K562 (cell line): ENCODE results near the gene ABCA7. TPM values are rescaled to one million over a fixed set of nuclear protein-coding genes. Genes with fewer than 3 reads are reported as not detected.

Experiments
- ARID1B ChIP-seq: fragments of 450-650 bp; IDR thresholded peaks from 2 replicates; pipeline ENCODE4 v1.6.1; 2016; ENCODE audit warnings: antibody characterized with exemption, mild to moderate bottlenecking, inconsistent platforms
- CBFA2T3 ChIP-seq: fragments of 450-650 bp; IDR thresholded peaks from 2 replicates; pipeline ENCODE4 v1.6.1; 2017
- CBX1 ChIP-seq: sonication (generic); IDR thresholded peaks from 2 replicates; pipeline ENCODE4 v1.6.1; 2016; ENCODE audit warnings: antibody characterized with exemption, low read depth, mild to moderate bottlenecking
- EGR1 ChIP-seq: fragments of 450-650 bp; conservative IDR thresholded peaks from 2 replicates; pipeline ENCODE4 v1.6.1; 2017; ENCODE audit warnings: mild to moderate bottlenecking
- GABPB1 ChIP-seq: sonication (generic); formaldehyde crosslinking; IDR thresholded peaks from 2 replicates; pipeline ENCODE4 v1.8.0; 2022; ENCODE audit warnings: mild to moderate bottlenecking, missing genetic modification reagents
- KDM5B ChIP-seq: fragments of 200-600 bp; sonication (generic); IDR thresholded peaks from 2 replicates; pipeline ENCODE4 v1.6.1; 2012; ENCODE audit warnings: low read depth, mild to moderate bottlenecking, moderate library complexity, low read length, control low read depth, inconsistent platforms; ENCODE audit not compliant: insufficient replicate concordance
- MEIS2 ChIP-seq: fragments of 450-650 bp; IDR thresholded peaks from 2 replicates; pipeline ENCODE4 v1.6.1; 2014; ENCODE audit warnings: mild to moderate bottlenecking; ENCODE audit not compliant: partially characterized antibody
- NCOR1 ChIP-seq: fragments of 450-650 bp; IDR thresholded peaks from 2 replicates; pipeline ENCODE4 v1.6.1; 2016; ENCODE audit warnings: mild to moderate bottlenecking, moderate library complexity
- NFATC3 ChIP-seq: fragments of 450-650 bp; IDR thresholded peaks from 2 replicates; pipeline ENCODE4 v1.6.1; 2017; ENCODE audit warnings: mild to moderate bottlenecking
- PBX2 ChIP-seq, 2 experiments: IDR thresholded peaks in 1 of 2; conservative IDR thresholded peaks in 1 of 2; 2 replicates each; pipeline ENCODE4 v1.6.1; 2016; ENCODE audit warnings: low read depth in 2 of 2, mild to moderate bottlenecking in 1 of 2, missing compliant biosample characterization in 1 of 2, missing genetic modification characterization in 1 of 2, moderate library complexity in 1 of 2
- POLR2B ChIP-seq: fragments of 450-650 bp; IDR thresholded peaks from 2 replicates; pipeline ENCODE4 v1.6.1; 2018; ENCODE audit warnings: low read depth; ENCODE audit not compliant: partially characterized antibody
- RBFOX2 ChIP-seq: fragments of 200-400 bp; formaldehyde crosslinking; IDR thresholded peaks from 2 replicates; pipeline ENCODE4 v1.6.1; 2017; ENCODE audit warnings: low read depth, mild to moderate bottlenecking, low read length, moderate library complexity
- RBM22 ChIP-seq: fragments of 200-400 bp; formaldehyde crosslinking; IDR thresholded peaks from 2 replicates; pipeline ENCODE4 v1.6.1; 2018; ENCODE audit warnings: low read length, low read depth; ENCODE audit not compliant: poor library complexity, severe bottlenecking
- STAT6 ChIP-seq: sonication (generic); formaldehyde crosslinking; IDR thresholded peaks from 2 replicates; pipeline ENCODE4 v1.8.1; 2023; ENCODE audit warnings: mild to moderate bottlenecking, missing genetic modification reagents
- ZNF263 ChIP-seq: sonication (generic); formaldehyde crosslinking; IDR thresholded peaks from 2 replicates; pipeline ENCODE4 v1.8.0; 2022; ENCODE audit warnings: mild to moderate bottlenecking, missing genetic modification reagents, borderline replicate concordance
- polyA plus RNA-seq, 8 experiments: library from polyadenylated mRNA; depleted of rRNA in 4 of 8; stranded (reverse) in 5 of 8; unstranded in 3 of 8; fragments of >200 nt; fragmentation: Nextera tagmentation in 2 of 8; fragmentation: Illumina TruSeq in 1 of 8; extraction: Ambion mirVana in 2 of 8; extraction: Trizol in 1 of 8; gene quantifications; 2 replicates each; pipeline versions ENCODE4 v1.2.1 to v1.2.3, GENCODE V29; 2011 to 2014; ENCODE audit warnings: inconsistent platforms in 1 of 8, missing spikeins in 1 of 8
- total RNA-seq, 7 experiments: library from RNA; depleted of rRNA in 6 of 7; stranded (reverse); fragments of >200 nt in 6 of 7; fragmentation: Illumina TruSeq in 2 of 7; extraction: Trizol in 2 of 7; gene quantifications; 2 replicates each; pipeline versions ENCODE4 v1.2.1 to v1.2.3, GENCODE V29; 2011 to 2021; ENCODE audit warnings: low replicate concordance in 1 of 7
- TF ChIP-seq, protein P1 (sequence below), 3 experiments: fragments of 200-800 bp in 1 of 3; sonication (Bioruptor generic) in 1 of 3; sonication (generic) in 1 of 3; formaldehyde crosslinking in 1 of 3; IDR thresholded peaks; 2 replicates each; pipeline versions ENCODE4 v1.6.1 to v1.8.0; 2016 to 2022; ENCODE audit warnings: mild to moderate bottlenecking in 2 of 3, missing compliant biosample characterization in 2 of 3, missing genetic modification characterization in 2 of 3, missing genetic modification reagents in 1 of 3
- TF ChIP-seq, protein P2 (sequence below): fragments of 450-650 bp; formaldehyde crosslinking; IDR thresholded peaks from 2 replicates; pipeline ENCODE4 v1.4.0; 2020; ENCODE audit warnings: mild to moderate bottlenecking, moderate library complexity

Gene ABCA7
- total and polyA plus RNA-seq, 9 of the 15 experiments (the other 6 are each of a cell fraction or from before 2014, with no cell fraction given): 2.3 to 96.1 (median 31.2) TPM

DNA sequence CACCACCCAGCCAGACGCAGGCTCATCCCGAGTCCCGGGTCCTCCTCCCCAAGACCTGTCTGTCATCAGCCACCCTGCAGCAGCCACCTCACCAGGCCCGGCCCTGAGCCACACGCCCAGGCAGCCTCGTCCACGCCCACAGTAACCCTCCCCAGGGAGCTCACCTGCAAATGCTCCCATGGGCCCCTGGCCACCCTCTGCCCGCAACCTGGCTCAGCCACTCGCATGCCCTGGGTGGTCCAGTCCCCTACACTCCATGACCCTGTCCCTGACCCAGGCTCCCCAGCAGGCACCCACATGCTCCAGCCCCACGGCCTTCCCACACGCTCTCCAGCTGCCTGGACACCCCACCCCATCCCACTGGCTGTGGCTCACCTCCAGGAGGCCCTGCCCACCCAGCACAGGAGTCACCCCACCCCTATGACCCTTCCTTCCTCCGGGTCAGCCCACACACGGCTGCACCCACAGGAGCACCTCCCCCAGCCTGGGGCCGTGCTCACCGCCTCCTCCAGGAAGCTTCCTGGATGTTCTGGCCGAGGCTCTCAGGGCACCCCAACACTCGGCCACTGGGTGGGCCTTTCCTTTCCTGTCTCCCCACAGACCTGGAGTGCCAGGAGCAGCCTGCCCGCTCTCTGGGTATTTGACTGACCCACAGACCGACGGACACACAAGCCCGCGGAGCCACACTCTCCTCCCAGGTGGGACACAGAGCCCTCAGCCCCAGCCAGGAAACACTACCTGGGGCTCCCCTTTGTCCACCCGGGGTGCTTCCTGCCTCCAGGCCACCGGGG, 22.6 kb upstream of the ABCA7 start (continued):
- TF ChIP-seq KDM5B: peak; percentile 51
- peak; percentile 19 for TF ChIP-seq POLR2B
- TF ChIP-seq PBX2 (CRISPR knock-in tag; IDR thresholded peaks at IDR 0.05; ENCODE audit: low read depth): no peak
- TF ChIP-seq PBX2 (tag; conservative IDR thresholded peaks at IDR 0.05; ENCODE audit: low read depth): peak; percentile 44
- TF ChIP-seq ARID1B: 0 out of 2 replicates have a peak, but pooled peaks have one; percentile 14
- TF ChIP-seq ZNF263 (CRISPR knock-in tag): peak; percentile 86
- TF ChIP-seq CBFA2T3: peak; percentile 34
- TF ChIP-seq, protein P1, sequence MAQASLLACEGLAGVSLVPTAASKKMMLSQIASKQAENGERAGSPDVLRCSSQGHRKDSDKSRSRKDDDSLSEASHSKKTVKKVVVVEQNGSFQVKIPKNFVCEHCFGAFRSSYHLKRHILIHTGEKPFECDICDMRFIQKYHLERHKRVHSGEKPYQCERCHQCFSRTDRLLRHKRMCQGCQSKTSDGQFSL (CRISPR knock-in tag; IDR thresholded peaks at IDR 0.05): no peak
- TF ChIP-seq, protein P1 (tag; IDR thresholded peaks at IDR 0.05): no peak
- TF ChIP-seq MEIS2: peak; percentile 81
- TF ChIP-seq CBX1: 0 out of 2 replicates have a peak, but pooled peaks have one; percentile 38
- TF ChIP-seq NFATC3: no peak
- peak; percentile 24; the same call in 1 of the 2 replicates for TF ChIP-seq NCOR1
- TF ChIP-seq EGR1: peak; percentile 82
- TF ChIP-seq, protein P2, sequence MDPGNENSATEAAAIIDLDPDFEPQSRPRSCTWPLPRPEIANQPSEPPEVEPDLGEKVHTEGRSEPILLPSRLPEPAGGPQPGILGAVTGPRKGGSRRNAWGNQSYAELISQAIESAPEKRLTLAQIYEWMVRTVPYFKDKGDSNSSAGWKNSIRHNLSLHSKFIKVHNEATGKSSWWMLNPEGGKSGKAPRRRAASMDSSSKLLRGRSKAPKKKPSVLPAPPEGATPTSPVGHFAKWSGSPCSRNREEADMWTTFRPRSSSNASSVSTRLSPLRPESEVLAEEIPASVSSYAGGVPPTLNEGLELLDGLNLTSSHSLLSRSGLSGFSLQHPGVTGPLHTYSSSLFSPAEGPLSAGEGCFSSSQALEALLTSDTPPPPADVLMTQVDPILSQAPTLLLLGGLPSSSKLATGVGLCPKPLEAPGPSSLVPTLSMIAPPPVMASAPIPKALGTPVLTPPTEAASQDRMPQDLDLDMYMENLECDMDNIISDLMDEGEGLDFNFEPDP: no peak
- peak; percentile 68; the same call in 1 of the 2 replicates for TF ChIP-seq RBFOX2
- no peak for TF ChIP-seq STAT6 (CRISPR knock-in tag)
- TF ChIP-seq GABPB1 (CRISPR knock-in tag): peak; percentile 43; the same call in 1 of the 2 replicates
- peak; percentile 80 for TF ChIP-seq RBM22
